Ramos (cell line): ENCODE measurements around the gene TNRC18.
"Not testable (repeated sequence)": the region's sequence is repeated elsewhere in the genome, so short reads cannot be mapped to it uniquely, and the experiment has no call there.

Source experiments
- in situ Hi-C: fragments of 300-500 bp; cut with MboI; formaldehyde crosslinking; loops from one replicate; pipeline ENCODE4 v1.14.3; 2022; ENCODE audit warnings: low sequenced_read_pairs; ENCODE audit not compliant: unreplicated experiment

Gene TNRC18

GRCh38 chr7:5281598-5282500 is 141.8 kb downstream of the TNRC18 start:
- in situ Hi-C loops = loop anchor here (10.0 kb wide), 1 partner anchor 137 kb away; no protein-coding TSS in a partner anchor

GRCh38 chr7:5279734-5280133 is 143.9 kb downstream of the TNRC18 start:
- in situ Hi-C loops = loop anchor here (10.0 kb wide), 1 partner anchor 135 kb away; no protein-coding TSS in a partner anchor

GRCh38 chr7:5278766-5279165 is 144.9 kb downstream of the TNRC18 start:
- in situ Hi-C loops = no loop called here

- in situ Hi-C loops = no loop called here
Measured at GRCh38 chr7:5276611-5277010, 147.0 kb downstream of the TNRC18 start.

DNA sequence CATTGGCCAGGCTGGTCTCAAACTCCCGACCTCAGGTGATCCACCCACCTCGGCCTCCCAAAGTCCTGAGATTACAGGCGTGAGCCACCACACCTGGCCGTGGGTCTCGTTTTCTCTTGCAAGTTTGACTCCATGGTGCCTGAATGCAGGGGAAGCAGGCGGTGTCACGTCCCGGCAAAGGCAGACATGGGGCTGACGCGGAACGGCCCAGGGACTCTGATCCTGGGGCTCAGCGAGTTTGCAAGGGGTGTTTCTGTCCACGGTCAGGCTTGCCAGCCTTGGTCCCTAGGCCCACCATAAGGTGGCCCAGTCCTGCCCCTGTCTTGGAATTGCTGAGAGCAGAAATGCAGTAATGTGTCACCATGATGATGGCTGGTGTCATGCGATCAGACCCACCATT is 147.5 kb downstream of the TNRC18 start:
- in situ Hi-C loops = not testable (repeated sequence)

- in situ Hi-C loops = not testable (repeated sequence)
Measured at GRCh38 chr7:5275510-5275909, 148.1 kb downstream of the TNRC18 start.

- in situ Hi-C loops = not testable (repeated sequence)
Measured at GRCh38 chr7:5274985-5275431, 148.6 kb downstream of the TNRC18 start.

DNA sequence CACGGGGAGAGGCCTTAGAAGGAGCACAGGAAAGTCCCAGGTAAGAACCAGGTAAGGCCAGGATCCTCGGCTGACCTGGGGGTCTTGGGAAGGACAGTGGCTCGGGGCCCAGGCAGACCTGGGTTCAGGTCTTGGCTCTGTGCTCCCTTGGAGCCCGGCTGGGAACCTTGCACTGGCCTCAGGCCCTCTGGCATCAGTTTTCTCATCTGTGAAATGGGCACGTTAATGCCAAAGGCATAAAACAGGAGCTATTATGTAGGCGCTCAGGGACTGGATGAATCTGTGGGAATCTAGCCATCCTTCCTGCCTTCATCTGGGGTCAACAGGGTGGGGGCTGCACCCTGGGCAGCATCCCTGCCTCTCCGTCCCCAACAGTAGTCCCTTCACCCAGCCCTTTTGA is 149.2 kb downstream of the TNRC18 start:
- in situ Hi-C loops = no loop called here

GRCh38 chr7:5273831-5274405 is 149.7 kb downstream of the TNRC18 start:
- in situ Hi-C loops = not testable (repeated sequence)

- in situ Hi-C loops = no loop called here
Measured at GRCh38 chr7:5270788-5271187, 152.8 kb downstream of the TNRC18 start.

DNA sequence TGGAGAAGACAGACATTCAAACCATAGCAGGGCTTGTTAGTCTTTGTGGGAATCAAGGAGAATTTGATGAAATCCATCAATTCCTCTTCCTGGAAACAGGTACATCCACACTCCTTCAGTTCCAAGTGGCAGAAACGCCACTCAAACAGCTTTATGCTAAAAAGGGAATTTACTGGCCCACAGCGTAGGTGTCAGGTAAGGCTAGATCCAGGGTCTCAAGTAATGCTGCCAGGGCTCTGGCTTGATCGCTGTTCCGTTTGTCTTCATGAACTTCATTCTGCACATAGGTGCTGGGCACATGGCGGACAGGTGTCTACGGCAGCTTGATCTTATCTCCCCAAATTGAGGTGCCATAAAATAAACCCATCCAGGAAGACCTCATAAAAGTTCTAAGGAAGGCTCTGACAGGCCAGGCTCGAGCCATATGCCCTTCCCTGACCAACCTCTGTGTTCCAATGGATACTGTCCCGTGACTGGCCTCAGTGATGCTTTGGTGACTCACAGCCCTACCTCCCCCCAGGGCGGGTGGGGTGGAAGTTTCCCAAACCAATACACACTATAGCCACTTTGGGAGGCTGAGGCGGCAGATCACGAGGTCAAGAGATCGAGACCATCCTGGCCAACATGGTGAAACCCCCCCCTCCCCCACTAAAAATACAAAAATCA is 153.5 kb downstream of the TNRC18 start:
- in situ Hi-C loops = not testable (repeated sequence)

GRCh38 chr7:5267829-5268228 is 155.8 kb downstream of the TNRC18 start:
- in situ Hi-C loops = not testable (repeated sequence)

GRCh38 chr7:5266191-5267028 is 157.2 kb downstream of the TNRC18 start:
- in situ Hi-C loops = no loop called here

DNA sequence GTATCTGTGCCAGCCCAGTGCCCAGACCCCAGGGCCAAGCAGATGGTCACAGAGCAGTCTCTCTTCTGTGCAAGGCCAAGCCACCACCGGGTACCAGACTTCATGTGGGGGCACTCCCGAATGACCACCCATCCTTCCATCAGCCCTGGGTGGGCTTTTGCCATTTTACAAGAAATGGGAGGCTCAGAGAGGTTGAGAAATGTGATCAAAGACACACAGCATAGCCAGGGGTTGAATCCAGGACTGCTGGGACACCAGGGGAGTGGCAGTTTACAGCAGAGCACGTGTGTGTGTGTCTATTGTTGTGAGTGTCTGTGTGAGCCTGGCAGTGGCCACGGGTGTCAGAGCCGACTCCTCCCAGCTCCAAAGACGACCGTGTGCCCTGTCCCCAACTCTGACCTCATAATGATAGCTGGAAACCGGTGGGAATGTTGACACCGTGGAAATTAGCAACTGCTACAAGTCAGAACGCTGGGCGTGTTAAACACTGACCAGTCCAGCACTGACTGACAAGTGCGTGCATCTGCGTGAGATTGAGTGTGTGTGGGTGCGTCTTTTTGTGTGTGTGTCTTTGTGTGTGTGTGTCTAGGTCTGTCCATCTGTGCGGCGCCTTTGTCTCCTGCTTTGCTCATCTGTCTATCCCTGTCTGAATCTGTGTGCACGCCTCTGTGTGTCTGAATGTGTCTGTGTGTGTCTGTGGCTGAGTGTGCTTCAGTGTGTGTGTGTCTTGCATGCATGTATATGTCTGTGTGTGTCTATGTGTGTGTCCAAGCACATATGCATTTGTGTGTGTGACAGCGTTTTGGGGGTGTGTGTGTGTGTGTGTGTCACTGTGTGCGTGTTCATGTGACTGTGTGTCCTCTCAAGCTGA is 158.1 kb downstream of the TNRC18 start:
- in situ Hi-C loops = no loop called here

DNA sequence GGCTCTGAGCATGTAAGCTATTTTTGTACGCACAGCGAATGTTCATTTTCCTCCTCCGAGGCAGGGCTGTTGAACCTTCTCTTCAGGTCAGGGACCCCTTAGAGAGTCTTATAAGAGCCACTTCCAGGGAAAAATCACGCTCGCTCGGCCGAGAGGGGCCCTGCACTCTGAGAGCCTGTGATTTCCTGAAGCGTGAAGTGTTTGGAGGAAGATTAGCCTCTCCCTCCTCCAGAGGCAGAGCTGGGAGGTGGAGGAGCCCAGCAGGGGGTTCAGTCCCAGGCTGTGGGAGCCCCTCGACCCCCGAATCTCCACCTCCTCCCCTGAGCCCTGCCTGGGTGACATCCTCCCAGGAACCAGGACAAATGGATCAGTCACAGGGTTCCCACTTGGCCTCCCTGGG is 160.6 kb downstream of the TNRC18 start:
- in situ Hi-C loops = not testable (repeated sequence)

DNA sequence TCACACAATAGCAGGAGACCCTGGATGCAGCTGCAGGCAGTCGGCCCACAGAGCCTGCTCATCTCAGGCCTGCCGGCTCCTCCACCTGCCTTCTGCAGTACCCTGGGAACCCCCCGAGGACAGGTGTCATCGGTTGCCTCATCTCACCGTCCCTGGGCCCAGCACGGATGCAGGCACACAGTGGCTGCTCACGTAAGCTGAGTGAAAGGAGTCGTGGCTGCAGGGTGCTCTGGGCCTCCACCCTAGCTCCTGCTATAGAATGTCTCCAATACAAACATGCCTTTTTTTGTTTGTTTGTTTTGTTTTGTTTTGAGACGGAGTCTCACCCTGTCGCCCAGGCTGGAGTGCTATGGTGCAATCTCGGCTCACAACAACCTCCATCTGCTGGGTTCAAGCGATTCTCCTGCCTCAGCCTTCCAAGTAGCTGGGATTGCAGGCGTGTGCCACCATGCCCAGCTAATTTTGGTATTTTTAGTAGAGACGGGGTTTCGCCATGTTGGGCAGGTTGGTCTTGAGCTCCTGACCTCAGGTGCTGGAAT is 163.0 kb downstream of the TNRC18 start:
- in situ Hi-C loops = not testable (repeated sequence)
